Spleen (tissue), 11 donors: ENCODE results near the gene CASP8AP2. TPM values are rescaled to one million over a fixed set of nuclear protein-coding genes. Genes with fewer than 3 reads are reported as not detected.
A peak's percentile ranks its signal among the peaks of the same experiment; 100 is the strongest.

Experiments
- DNase-seq: peaks from one replicate; pipeline ENCODE4 v3.0.0-alpha.2; 2020
- H3K27ac ChIP-seq, 8 donors: fragments of 200-600 bp; sonication (generic) in 7 of 8; 1 replicate in 4 of 8; 2 replicates in 4 of 8; pipeline versions ENCODE4 v1.5.0 to v1.8.0; 2016 to 2021; ENCODE audit warnings: inconsistent platforms in 4 of 8, mild to moderate bottlenecking in 4 of 8, moderate library complexity in 1 of 8
- H3K27me3 ChIP-seq, 7 donors: fragments of 200-600 bp; sonication (generic) in 6 of 7; replicated peaks in 1 of 7; 1 replicate in 4 of 7; 2 replicates in 3 of 7; pipeline versions ENCODE4 v1.5.0 to v1.8.0; 2016 to 2021; ENCODE audit warnings: inconsistent platforms in 3 of 7, mild to moderate bottlenecking in 1 of 7
- H3K36me3 ChIP-seq, 6 donors: fragments of 200-600 bp; sonication (generic) in 5 of 6; 1 replicate in 4 of 6; 2 replicates in 2 of 6; pipeline versions ENCODE4 v1.5.0 to v1.8.0; 2016 to 2021; ENCODE audit warnings: inconsistent platforms in 2 of 6
- H3K4me1 ChIP-seq, 6 donors: fragments of 200-600 bp; sonication (generic) in 5 of 6; 1 replicate in 3 of 6; 2 replicates in 3 of 6; pipeline versions ENCODE4 v1.5.0 to v1.8.0; 2016 to 2021; ENCODE audit warnings: inconsistent platforms in 3 of 6
- H3K4me3 ChIP-seq, 8 donors: fragments of 200-600 bp; sonication (generic) in 7 of 8; 1 replicate in 4 of 8; 2 replicates in 4 of 8; pipeline versions ENCODE4 v1.5.0 to v1.8.0; 2016 to 2021; ENCODE audit warnings: inconsistent platforms in 4 of 8, mild to moderate bottlenecking in 4 of 8, moderate library complexity in 2 of 8
- H3K9me3 ChIP-seq, 8 donors: fragments of 200-600 bp; sonication (generic) in 7 of 8; 1 replicate in 4 of 8; 2 replicates in 4 of 8; pipeline versions ENCODE4 v1.5.0 to v1.8.0; 2016 to 2021; ENCODE audit warnings: inconsistent platforms in 4 of 8
- CTCF ChIP-seq, 11 experiments: fragments of 200-600 bp in 7 of 11; fragments of 450-650 bp in 4 of 11; sonication (generic) in 4 of 11; IDR thresholded peaks in 8 of 11; conservative IDR thresholded peaks in 3 of 11; 1 replicate in 7 of 11; 2 replicates in 4 of 11; pipeline versions ENCODE4 v1.4.0 to v1.8.0; 2016 to 2021; ENCODE audit warnings: antibody characterized with exemption in 11 of 11, inconsistent platforms in 4 of 11, mild to moderate bottlenecking in 1 of 11
- POLR2A ChIP-seq, 3 donors: fragments of 450-650 bp; IDR thresholded peaks; one replicate each; pipeline ENCODE4 v1.5.1; 2017; ENCODE audit warnings: antibody characterized with exemption in 3 of 3, mild to moderate bottlenecking in 1 of 3
- POLR2AphosphoS5 ChIP-seq, 3 donors: sonication (generic); formaldehyde crosslinking; IDR thresholded peaks; one replicate each; pipeline ENCODE4 v1.5.1; 2017; ENCODE audit warnings: antibody characterized with exemption in 3 of 3
- WGBS, 5 donors: extraction: QIAGEN DNeasy Blood & Tissue Kit in 3 of 5; methylation state at CpG; one replicate each; pipeline versions ENCODE4 v1.1.5 to v1.1.7; 2013 to 2018; 5-methylcytosine and 5-hydroxymethylcytosine counted together
- intact Hi-C: fragments of 100-400 bp; cut with DNase I; formaldehyde crosslinking; loops from one replicate; pipeline ENCODE4 v1.15.0; 2023; ENCODE audit warnings: low total_unique reads
- polyA plus RNA-seq, 3 donors: library from polyadenylated mRNA; stranded (reverse); fragments of 200-250 nt; gene quantifications; one replicate each; pipeline ENCODE4 v1.2.1, GENCODE V29; 2013
- total RNA-seq, 7 donors: library from RNA; depleted of rRNA in 3 of 7; stranded (reverse); fragments of >200 nt in 3 of 7; fragmentation: NEBNext Ultra II Directional in 4 of 7; extraction: Animal tissue kit (Norgen Biotek cat#: 25700) in 4 of 7; gene quantifications; one replicate each; pipeline versions ENCODE4 v1.1.0 to v1.2.1, GENCODE V29; 2016 to 2021
- donor health status: healthy with polysubstance abuse.
- donor health status: DM: no; HTN: no; CAD: no; lungs with moderate emphysema.
- donor health status: DM: no; HTN: no; CAD: no.
- donor health status: Bipolar disorder and iron deficiency.
- donor health status: healthy.
- donor health status: DM: no; HTN: no; CAD: no.
- donor health status: DM: yes; HTN: yes; CAD: no.

CASP8AP2 gene
- total and polyA plus RNA-seq, 10 donors, result 6.1 to 27.8 (median 18.4) TPM

- Histone ChIP-seq H3K27me3 (no peaks in the 10 kb centered on the region), H3K36me3 (peaks cover 7 to 100% (median 53%) of the 10 kb centered on the region in 6 donors), H3K4me1 (peaks cover 0 to 6% (median 0%) of the 10 kb centered on the region in 6 donors), H3K4me3 (no peak overlapping the region), H3K27ac (no peak overlapping the region), H3K9me3 (no peaks in the 10 kb centered on the region)
- 93 to 98% (median 96%) methylated on average over 6 of the region's 6 CpGs for WGBS, 5 donors
- TF ChIP-seq POLR2AphosphoS5 (IDR thresholded peaks at IDR 0.05), result no peak
- no peak for TF ChIP-seq POLR2A (IDR thresholded peaks at IDR 0.05)
- intact Hi-C loops, result no loop called here
- DNase-seq, result no peak
Observed at GRCh38 chr6:89866024-89866678, 36.5 kb downstream of the CASP8AP2 start.

GRCh38 chr6:89873721-89874120 lies 44.0 kb downstream of the CASP8AP2 start:
- intact Hi-C loops, result no loop called here
- Histone ChIP-seq H3K36me3 (peaks cover 0 to 68% (median 31%) of the 10 kb centered on the region in 6 donors), H3K9me3 (no peaks in the 10 kb centered on the region), H3K27me3 (no peaks in the 10 kb centered on the region), H3K4me1 (no peaks in the 10 kb centered on the region), H3K27ac (no peak overlapping the region), H3K4me3 (no peak overlapping the region)
- TF ChIP-seq POLR2AphosphoS5 (IDR thresholded peaks at IDR 0.05) (no peak), CTCF (IDR thresholded peaks at IDR 0.05 in 8 of 11, conservative IDR thresholded peaks at IDR 0.05 in 3 of 11) (no peak), POLR2A (IDR thresholded peaks at IDR 0.05) (no peak)
- DNase-seq, result no peak

- no peak overlapping the region for H3K4me3 ChIP-seq
- intact Hi-C loops, result no loop called here
- H3K36me3 ChIP-seq, result peaks cover 0 to 61% (median 31%) of the 10 kb centered on the region in 6 donors
- H3K9me3 ChIP-seq, result no peaks in the 10 kb centered on the region
- TF ChIP-seq POLR2AphosphoS5 (IDR thresholded peaks at IDR 0.05), result no peak
- TF ChIP-seq POLR2A (IDR thresholded peaks at IDR 0.05), result no peak
- TF ChIP-seq CTCF (IDR thresholded peaks at IDR 0.05 in 8 of 11, conservative IDR thresholded peaks at IDR 0.05 in 3 of 11), result no peak
- no peak overlapping the region for H3K27ac ChIP-seq
- no peaks in the 10 kb centered on the region for H3K4me1 ChIP-seq
- no peaks in the 10 kb centered on the region for H3K27me3 ChIP-seq
- DNase-seq, result no peak
- WGBS, 5 donors, result 93 to 98% (median 95%) methylated on average over 3 of the region's 3 CpGs
Observed at GRCh38 chr6:89874438-89874837, 44.8 kb downstream of the CASP8AP2 start.

- WGBS, 5 donors, result 88 to 93% (median 89%) methylated on average over 26 to 44 of the region's 44 CpGs
- Histone ChIP-seq H3K36me3 (no peaks in the 10 kb centered on the region), H3K27ac (no peak overlapping the region), H3K4me1 (peaks cover 0 to 7% (median 0%) of the 10 kb centered on the region in 6 donors), H3K4me3 (no peak overlapping the region), H3K27me3 (peaks cover 0 to 45% (median 9%) of the 10 kb centered on the region in 7 donors), H3K9me3 (no peaks in the 10 kb centered on the region)
- TF ChIP-seq POLR2A (IDR thresholded peaks at IDR 0.05), result no peak
- no peak for TF ChIP-seq POLR2AphosphoS5 (IDR thresholded peaks at IDR 0.05)
- TF ChIP-seq CTCF (IDR thresholded peaks at IDR 0.05 in 8 of 11, conservative IDR thresholded peaks at IDR 0.05 in 3 of 11), result no peak
- intact Hi-C loops, result no loop called here
- DNase-seq, result peak; percentile 60
Observed at GRCh38 chr6:89886378-89887120, 56.9 kb downstream of the CASP8AP2 start.
